ENCODE measurements around the gene MIER1.

MIER1 gene

DNA sequence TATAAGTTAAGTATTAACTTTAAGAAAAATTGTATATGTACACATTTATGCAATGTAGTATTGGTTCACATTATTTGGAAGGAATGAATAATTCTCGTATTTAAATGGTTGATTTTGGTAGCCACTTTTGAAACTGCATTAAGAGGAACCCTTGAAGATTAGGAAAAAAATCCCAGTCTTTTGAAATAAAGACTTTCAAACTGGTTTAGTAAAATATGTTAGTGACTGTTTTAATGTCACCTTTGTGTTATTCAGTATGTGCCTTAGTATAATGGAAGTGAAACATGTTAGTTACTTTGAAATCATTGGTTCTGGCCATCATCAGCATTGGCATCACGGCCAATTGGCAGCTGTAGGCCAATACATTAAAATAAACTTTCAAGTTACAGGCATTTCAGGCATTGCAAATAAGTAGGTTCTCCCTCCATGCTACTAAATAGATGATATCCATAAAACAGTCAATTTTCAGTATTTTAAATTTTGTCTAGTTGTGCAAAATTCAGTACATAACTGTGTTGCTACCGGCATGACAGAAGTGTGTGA is 4.4 kb downstream of the MIER1 start:
- no peak for DNase-seq (ENCODE audit: low spot score)
- peak overlapping the region; percentile 94 for H3K4me3 ChIP-seq
- TF ChIP-seq, protein P1, sequence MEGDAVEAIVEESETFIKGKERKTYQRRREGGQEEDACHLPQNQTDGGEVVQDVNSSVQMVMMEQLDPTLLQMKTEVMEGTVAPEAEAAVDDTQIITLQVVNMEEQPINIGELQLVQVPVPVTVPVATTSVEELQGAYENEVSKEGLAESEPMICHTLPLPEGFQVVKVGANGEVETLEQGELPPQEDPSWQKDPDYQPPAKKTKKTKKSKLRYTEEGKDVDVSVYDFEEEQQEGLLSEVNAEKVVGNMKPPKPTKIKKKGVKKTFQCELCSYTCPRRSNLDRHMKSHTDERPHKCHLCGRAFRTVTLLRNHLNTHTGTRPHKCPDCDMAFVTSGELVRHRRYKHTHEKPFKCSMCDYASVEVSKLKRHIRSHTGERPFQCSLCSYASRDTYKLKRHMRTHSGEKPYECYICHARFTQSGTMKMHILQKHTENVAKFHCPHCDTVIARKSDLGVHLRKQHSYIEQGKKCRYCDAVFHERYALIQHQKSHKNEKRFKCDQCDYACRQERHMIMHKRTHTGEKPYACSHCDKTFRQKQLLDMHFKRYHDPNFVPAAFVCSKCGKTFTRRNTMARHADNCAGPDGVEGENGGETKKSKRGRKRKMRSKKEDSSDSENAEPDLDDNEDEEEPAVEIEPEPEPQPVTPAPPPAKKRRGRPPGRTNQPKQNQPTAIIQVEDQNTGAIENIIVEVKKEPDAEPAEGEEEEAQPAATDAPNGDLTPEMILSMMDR (IDR thresholded peaks at IDR 0.05): no peak
- peak overlapping the region; percentile 98 for H3K27ac ChIP-seq

DNA sequence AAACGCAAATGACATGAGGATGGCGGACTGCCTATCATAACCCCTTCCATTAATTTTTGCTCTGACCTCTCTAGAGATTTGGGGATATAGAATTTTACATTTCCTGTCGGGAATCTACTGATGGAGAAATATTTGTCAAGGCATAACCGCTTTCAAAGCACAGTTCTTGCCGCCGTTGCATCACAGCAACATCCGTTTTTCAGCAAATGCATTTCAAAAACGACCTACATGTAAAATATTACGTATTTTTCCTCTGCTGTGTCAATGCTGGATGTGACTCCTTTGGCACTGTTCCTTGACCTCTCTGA is 4.9 kb downstream of the MIER1 start:
- H3K27ac ChIP-seq: peak overlapping the region; percentile 98

DNA sequence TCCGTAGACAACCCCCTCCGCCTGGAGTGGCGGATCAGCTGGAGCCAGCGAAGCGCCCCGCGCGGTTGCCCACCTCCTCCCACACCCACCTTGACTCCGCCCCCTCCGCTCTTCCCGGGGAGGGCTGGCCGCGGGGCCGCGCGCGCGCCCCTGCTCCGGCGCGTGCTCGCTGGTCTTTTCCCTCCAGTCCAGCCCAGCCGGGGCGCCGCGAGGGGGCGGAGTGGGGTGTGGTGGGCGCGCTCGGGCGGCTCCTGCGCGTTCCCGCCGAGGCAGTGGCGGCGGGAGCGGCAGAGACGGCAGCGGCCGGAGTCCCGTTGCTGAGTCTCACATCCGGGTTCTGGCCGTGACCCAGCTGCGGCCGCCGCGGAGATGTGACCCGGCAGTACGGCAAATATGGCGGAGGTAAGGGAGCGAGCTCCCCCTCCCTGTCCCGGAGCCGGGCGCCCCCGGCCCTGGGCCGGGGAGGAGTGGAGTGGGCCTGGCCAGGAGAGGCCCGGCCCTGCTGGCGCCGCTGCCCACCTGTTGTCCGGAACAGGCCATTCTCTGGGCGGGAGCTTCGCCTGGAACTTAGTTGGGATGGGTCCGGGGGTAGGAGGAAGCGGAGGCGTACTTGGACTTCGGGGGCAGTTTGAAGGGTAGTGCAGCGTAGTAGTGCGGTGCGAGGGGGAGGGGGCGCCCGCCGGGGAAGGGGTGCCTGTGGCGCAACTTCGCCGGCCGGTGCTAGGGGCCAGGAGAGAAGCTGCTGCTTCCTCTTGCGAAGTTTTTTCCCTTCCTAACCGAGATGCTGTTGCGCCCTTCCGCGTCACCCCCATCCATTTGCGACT is 5.4 kb downstream of the MIER1 start:
- TF ChIP-seq, protein P1 (IDR thresholded peaks at IDR 0.05): peak; percentile 14
- peak; percentile 98 for DNase-seq (ENCODE audit: low spot score)
- peak overlapping the region; percentile 94 for H3K4me3 ChIP-seq
- peak overlapping the region; percentile 98 for H3K27ac ChIP-seq

More for the DNA sequence above, 4.9 kb downstream of the MIER1 start:
- H3K4me3 ChIP-seq: peak overlapping the region; percentile 94
- TF ChIP-seq, protein P1 (IDR thresholded peaks at IDR 0.05): no peak
- no peak for DNase-seq (ENCODE audit: low spot score)

DNA sequence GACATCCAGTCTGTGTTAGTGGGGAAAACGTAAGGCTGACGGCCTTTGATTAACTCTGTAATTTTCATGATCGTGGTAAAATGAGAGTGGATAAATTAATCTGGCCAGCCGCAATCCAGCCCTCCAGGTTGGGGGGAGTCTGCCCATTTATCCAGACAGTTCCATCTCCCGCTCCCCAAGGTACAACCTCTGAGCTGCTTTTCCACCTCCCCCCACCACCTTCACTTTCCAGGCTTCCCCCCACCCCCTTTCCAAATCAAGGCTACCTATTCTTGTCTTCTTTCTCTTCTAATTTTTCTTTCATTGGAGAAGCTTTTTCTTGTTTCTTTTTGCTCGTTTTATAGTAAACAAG is 6.0 kb downstream of the MIER1 start:
- no peak for DNase-seq (ENCODE audit: low spot score)
- TF ChIP-seq, protein P1 (IDR thresholded peaks at IDR 0.05): no peak
- Histone ChIP-seq H3K27ac (peak overlapping the region; percentile 98), H3K4me3 (peak overlapping the region; percentile 94)

DNA sequence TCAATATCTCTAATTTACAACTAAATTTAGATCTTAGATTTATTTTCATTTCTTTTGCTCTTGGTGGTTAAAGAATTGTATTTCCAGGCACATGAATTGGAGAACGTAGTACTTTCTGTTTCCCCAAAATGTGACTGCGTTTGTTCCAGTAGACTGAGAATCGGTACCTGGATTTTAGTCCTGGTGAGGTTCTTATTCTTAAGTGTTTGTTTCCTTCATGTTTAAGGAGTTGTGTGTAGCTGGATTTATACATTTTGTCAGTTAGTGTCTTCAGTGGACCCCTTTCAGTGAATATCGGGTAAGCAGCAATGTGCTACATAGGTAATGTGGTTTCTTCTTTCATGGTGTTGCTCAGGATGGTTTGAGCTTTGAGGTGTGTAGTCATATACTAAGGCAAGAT is 6.8 kb downstream of the MIER1 start:
- Histone ChIP-seq H3K4me3 (peak overlapping the region; percentile 94), H3K27ac (peak overlapping the region in 1 of 2 donors; percentile 98)
- TF ChIP-seq, protein P1 (IDR thresholded peaks at IDR 0.05): no peak
- no peak for DNase-seq (ENCODE audit: low spot score)

DNA sequence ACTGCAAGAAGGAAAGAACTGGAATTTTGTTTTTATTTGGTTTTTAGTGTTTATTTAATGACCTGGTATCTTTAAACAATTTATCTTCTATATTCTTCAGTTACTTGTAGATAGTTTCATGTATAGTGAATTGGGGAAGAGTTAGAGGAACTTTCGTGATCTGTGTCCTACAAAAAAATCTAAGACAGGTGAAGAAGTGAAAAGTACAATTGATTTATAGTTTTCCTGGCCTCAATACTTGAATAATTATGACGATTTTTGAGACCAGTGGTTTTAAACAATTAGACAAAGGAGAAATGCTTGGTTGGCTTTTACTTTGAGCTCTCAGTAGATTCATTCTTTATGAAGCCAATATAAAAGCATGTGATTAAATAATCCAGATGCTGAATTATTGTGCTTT is 7.5 kb downstream of the MIER1 start:
- H3K4me3 ChIP-seq: peak overlapping the region; percentile 11
- H3K27ac ChIP-seq: peak overlapping the region in 1 of 2 donors; percentile 7
- TF ChIP-seq, protein P1 (IDR thresholded peaks at IDR 0.05): no peak
- no peak for DNase-seq (ENCODE audit: low spot score)
